ENCODE data around the gene NRP2.

NRP2 gene

GRCh38 chr2:205807758-205808157, 125.5 kb downstream of the NRP2 start:
- TF ChIP-seq CTCF (IDR thresholded peaks at IDR 0.05; ENCODE audit: extremely low read depth, insufficient read depth, missing control alignments) = no peak
- in situ Hi-C loops (cut with MboI; ENCODE audit: low pct_unique_long_range_greater_than_20kb, low sequenced_read_pairs, unreplicated experiment) = no loop called here
- DNase-seq (ENCODE audit: low spot score) = no peak

- DNase-seq (ENCODE audit: low spot score) = no peak
- in situ Hi-C loops (cut with MboI; ENCODE audit: low pct_unique_long_range_greater_than_20kb, low sequenced_read_pairs, unreplicated experiment) = no loop called here
- no peak for TF ChIP-seq CTCF (IDR thresholded peaks at IDR 0.05; ENCODE audit: extremely low read depth, insufficient read depth, missing control alignments)
Measured at GRCh38 chr2:205808486-205809121, 126.3 kb downstream of the NRP2 start.

GRCh38 chr2:205811387-205811786, 129.1 kb downstream of the NRP2 start:
- no peak for TF ChIP-seq CTCF (IDR thresholded peaks at IDR 0.05; ENCODE audit: extremely low read depth, insufficient read depth, missing control alignments)
- DNase-seq (ENCODE audit: low spot score) = no peak
- in situ Hi-C loops (cut with MboI; ENCODE audit: low pct_unique_long_range_greater_than_20kb, low sequenced_read_pairs, unreplicated experiment) = no loop called here

- TF ChIP-seq CTCF (IDR thresholded peaks at IDR 0.05; ENCODE audit: extremely low read depth, insufficient read depth, missing control alignments) = no peak
- in situ Hi-C loops (cut with MboI; ENCODE audit: low pct_unique_long_range_greater_than_20kb, low sequenced_read_pairs, unreplicated experiment) = no loop called here
- DNase-seq (ENCODE audit: low spot score) = no peak
Measured at GRCh38 chr2:205814039-205814364, 131.7 kb downstream of the NRP2 start.

- DNase-seq (ENCODE audit: low spot score) = no peak
- TF ChIP-seq CTCF (IDR thresholded peaks at IDR 0.05; ENCODE audit: extremely low read depth, insufficient read depth, missing control alignments) = no peak
- in situ Hi-C loops (cut with MboI; ENCODE audit: low pct_unique_long_range_greater_than_20kb, low sequenced_read_pairs, unreplicated experiment) = no loop called here
Measured at GRCh38 chr2:205815673-205816072, 133.4 kb downstream of the NRP2 start.

GRCh38 chr2:205816268-205816667, 134.0 kb downstream of the NRP2 start:
- no peak for TF ChIP-seq CTCF (IDR thresholded peaks at IDR 0.05; ENCODE audit: extremely low read depth, insufficient read depth, missing control alignments)
- no peak for DNase-seq (ENCODE audit: low spot score)
- in situ Hi-C loops (cut with MboI; ENCODE audit: low pct_unique_long_range_greater_than_20kb, low sequenced_read_pairs, unreplicated experiment) = no loop called here

- in situ Hi-C loops (cut with MboI; ENCODE audit: low pct_unique_long_range_greater_than_20kb, low sequenced_read_pairs, unreplicated experiment) = no loop called here
- no peak for DNase-seq (ENCODE audit: low spot score)
- no peak for TF ChIP-seq CTCF (IDR thresholded peaks at IDR 0.05; ENCODE audit: extremely low read depth, insufficient read depth, missing control alignments)
Measured at GRCh38 chr2:205822579-205822978, 140.3 kb downstream of the NRP2 start.

All from GM13977 (cell line).